NCI-H2107 treated with DMSO at 0.1 percent for 48 hours (cell line): Measurements from ENCODE around the gene PPM1B.
"Not testable (repeated sequence)": the region's sequence is repeated elsewhere in the genome, so short reads cannot be mapped to it uniquely, and the experiment has no call there.

Experiments used
- DNase-seq: peaks from one replicate; lab custom pipeline; 2025; ENCODE audit not compliant: unreplicated experiment; lab: John Stamatoyannopoulos, UW

The PPM1B gene

DNA sequence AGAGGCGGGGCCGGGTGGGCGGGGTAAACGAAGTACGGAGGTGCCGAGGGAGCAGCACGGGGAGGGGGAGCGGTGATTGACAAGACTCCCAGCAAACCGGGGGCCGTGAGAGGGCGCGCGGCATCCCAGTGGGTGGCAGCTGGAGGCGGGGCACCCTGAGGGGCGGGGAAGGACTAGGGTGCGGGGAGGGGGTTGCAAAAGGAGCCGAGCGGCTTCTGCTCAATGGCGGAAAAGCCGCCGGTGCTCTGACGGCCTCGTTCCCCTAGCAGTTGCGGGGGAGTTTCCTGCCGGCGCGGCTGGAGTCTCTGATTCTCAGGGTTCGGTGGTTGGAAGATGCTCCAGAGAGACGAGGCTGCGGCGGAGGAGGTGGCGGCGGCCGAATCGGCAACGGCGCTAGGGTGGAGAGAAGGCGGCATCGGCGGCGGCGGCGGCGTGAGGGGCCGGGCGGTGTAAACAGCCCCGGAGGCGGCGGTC is at the start of gene PPM1B:
TSS of gene PPM1B (plus strand) at position 195 of the 474 bp plus-strand sequence. CDS start 32,325 bp downstream, outside the sequence.
- no peak for DNase-seq

DNA sequence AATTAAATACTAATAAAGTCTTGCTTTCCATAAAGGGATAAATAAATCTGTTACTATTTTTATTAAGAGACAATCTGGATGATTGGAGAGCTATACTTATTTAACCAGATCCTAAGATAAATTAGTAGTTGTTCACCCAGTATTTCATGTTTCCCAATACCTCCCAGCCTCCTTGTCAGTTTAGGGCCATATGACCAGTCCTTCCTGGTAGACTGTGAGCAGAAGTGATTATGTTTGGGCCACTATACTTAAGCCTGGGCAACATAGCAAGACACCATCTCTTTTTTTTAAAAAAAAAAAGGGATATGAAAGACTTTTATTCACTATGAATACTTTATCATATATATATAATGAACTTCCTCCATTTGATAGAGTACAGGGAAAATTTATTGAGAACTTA is 48.8 kb upstream of the PPM1B start:
- no peak for DNase-seq

DNA sequence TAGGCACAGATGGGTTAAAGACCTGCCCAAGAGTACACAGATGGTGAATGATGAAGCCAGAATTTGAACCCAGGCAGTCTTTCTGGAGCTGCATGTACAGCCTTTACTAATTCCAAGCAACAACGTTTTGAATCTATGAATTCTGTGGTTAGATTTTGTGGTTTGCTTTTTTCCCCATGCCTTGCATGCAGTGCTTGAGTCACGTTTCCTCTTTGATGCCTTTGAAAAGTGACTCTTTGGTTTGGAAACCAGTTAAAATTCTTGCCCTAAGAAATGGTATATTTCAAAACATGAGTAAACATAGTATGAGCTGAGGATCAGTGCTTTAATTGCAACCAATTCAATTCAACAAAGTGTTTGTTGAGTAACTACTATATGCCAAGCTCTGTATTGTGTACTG is 48.2 kb upstream of the PPM1B start:
- DNase-seq = no peak

DNA sequence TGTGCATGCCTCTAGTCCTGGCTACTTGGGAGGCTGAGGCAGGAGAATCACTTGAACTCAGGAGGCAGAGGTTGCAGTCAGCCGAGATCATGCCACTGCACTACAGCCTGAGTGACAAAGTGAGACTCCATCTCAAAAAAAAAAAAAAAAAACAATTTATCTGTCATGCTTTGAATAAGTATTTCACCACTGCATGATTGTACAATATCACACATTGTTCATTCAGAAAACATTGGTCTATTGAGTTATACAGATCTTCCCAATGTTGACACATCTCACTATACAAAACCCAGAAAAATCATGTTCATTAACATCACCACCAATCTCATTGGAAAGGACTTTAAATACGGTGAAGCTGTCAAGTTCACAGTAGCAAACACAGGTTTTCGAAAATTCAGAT is 46.8 kb upstream of the PPM1B start:
- DNase-seq = no peak

DNA sequence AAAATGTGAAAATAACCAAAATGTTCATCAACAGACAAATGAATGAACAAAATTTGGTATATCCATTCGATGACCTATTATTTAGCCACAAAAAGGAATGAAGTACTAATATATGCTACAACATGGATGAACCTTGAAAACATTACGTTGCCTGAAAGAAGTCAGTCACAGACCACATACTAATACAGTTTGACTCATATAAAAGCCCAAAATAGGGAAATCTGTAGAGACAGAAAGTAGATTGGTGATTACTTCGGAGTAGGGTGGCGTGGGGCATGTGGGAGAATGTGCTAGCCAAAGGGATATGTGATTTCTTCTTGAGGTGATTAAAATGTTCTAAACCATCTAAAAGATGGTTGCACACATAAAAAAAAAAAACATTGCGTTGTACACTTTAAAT is 44.2 kb upstream of the PPM1B start:
- no peak for DNase-seq

DNA sequence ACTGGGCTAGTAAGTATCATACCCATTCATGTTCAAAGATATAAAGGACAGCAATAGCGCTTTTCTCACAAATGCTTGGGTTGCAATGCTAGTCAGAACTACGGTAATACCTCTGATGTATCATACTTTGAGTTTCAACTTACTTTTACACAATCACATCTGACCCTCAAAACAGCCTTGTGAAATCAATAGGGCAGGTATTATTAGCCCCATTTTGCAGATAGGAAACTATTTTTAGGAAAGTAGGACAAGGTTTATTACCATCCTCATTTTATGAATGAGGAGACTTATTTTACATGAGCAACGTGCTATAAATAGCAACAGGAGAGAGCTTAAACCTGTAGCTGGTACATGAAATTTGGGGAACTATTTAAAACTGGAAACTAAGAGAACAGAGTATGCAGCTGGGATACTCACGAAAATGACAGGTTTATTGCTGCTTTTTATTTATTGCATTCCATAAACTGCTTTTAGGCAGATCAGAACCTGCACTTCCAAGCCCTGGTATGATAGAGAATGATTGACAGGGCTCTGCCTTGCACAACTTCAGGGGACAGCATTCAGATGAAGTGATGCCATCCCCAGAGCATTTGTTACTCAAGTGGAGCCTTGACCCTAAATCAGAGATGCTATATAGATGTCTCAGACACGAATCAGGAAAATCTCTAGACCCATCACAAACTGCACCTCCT is 42.4 kb upstream of the PPM1B start:
- no peak for DNase-seq

DNA sequence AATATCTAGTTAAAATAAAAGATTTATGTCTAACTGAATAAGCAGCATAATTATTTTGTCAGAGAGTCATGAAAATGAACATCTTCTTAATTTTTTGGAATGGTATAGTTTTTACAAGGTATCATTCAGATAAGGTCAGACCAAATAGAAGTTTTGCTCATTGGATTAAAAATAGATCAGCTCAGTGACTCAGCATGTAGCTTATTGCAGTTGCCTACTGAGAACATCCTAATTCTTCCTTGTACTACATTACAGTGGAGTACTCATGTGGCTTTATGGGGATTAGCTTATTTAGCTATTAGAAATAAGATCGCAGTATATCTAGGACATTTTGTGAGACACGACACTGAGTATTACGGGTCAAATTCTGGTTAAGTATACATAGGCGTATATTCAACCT is 38.2 kb upstream of the PPM1B start:
- no peak for DNase-seq

DNA sequence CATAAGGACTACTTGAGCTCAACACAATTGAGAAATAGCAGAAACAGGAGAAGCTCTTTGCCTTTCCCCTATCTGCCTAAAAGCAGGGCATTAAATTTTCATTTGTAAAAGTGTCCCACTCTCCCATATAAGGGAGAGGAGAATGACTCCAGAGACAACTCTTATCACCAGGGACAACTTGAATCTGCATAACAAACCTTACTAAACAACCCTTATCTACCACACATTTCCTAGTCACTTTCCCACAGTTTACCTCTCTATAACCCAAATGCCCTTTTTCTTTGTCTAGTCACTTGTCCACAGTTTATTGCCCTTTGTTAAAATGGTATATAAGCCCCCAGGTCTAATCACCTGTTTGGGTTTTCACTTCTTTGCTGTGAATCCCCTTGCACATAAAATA is 37.5 kb upstream of the PPM1B start:
- DNase-seq = no peak

DNA sequence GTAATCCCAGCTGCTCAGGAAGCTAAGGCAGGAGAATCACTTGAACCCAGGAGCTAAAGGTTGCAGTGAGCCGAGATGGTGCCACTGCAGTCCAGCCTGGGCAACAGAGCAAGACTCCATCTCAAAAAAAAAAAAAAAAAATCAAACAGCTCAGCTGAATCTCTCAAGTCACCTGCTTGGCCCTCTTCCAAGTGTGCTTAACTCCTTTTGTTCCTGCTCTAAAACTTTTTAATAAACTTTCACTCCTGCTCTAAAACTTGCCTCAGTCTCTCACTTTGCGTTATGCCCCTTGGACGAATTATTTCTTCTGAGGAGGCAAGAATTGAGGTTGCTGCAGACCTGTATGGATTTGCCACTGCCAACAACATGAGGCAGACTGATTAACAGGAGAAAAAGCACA is 35.1 kb upstream of the PPM1B start:
- not testable (repeated sequence) for DNase-seq

DNA sequence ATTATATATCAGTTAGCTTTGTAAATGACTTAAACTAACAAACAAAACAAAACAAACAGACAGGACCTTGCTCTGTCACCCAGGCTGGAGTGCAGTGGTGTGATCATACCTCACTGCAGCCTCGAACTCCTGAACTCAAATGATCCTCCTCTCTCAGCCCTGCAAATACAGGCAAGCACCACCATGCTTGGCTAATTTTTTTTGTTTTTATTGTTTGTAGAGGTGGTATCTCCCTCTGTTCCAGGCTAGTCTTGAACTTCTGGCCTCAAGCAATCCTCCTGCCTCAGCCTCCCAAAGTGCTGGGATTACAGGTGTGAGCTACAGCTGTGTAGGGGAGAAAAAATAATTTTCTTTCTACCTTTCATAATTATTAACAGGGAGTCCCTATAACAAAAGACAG is 33.8 kb upstream of the PPM1B start:
- DNase-seq = no peak

DNA sequence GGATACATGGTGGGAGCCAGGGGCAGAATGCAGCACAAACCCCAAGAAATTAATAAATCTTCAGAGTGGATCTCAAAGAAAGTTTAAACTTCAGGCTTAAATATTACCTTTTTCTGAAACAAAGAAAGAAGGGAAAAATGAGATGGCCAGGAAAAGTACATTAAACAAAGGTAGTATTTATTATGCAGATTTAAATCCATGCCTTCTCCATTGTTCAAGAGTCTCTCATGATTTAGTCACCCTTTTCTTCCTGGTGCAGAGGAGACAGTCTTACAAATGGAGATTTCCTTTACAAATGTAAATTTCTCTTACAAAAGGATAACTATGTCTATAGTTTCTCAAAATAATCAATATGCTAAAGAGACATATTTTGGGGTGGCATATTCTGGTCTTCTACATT is 33.4 kb upstream of the PPM1B start:
- no peak for DNase-seq

DNA sequence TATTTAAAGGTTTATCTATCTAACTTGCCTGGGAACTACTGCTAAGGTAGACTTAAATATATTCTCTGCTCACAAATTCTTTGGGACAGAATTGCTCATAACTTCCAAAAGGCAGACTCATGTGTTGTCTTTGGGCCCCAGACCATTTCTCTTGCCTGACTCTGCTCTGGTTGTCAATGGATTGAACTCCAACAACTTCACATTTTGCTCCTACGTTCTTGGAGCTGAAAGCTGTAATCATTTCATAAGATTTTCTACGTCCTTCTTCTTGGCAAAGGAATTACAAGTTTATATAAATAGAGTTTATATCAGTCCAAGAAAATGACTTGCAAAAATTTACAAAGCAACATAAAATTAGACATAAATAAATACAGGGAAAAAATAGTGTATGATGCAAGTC is 32.9 kb upstream of the PPM1B start:
- no peak for DNase-seq

DNA sequence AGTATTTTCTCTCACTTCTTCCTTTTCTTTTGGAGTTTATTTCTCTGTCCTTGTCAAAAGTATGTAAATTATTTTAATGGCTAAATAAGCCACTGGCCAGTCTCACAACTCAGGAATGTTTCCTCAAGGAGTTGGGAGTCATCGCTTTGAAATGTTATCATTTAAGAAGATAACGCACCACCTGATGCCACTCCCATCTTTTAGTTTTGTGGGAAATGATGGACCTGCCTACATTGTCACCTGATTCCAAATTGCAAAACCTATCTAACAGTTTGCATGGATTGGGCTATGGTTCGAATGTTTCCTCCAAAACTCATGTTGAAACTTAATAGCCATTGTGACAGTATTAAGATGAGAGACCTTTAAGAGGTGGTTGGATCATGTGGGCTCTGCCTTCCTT is 32.4 kb upstream of the PPM1B start:
- no peak for DNase-seq

DNA sequence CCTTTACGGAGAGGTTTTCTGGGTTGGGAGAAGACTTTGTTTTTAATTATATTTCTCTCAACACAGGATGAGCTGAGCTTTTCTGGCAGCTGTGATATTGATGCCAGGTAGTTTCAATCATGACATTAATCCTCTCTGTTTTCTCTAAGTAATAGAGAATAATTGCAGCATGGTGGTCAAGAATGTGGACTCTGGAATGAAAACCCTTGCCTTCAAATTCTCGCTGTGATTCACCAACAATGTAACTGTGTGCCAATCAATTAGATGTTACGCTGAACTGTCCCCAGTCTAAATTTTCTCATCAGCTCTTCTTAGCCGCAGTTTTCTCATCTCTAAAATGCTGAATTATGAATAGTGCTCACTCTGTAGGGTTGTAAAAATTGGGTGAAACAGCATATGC is 31.6 kb upstream of the PPM1B start:
- no peak for DNase-seq

DNA sequence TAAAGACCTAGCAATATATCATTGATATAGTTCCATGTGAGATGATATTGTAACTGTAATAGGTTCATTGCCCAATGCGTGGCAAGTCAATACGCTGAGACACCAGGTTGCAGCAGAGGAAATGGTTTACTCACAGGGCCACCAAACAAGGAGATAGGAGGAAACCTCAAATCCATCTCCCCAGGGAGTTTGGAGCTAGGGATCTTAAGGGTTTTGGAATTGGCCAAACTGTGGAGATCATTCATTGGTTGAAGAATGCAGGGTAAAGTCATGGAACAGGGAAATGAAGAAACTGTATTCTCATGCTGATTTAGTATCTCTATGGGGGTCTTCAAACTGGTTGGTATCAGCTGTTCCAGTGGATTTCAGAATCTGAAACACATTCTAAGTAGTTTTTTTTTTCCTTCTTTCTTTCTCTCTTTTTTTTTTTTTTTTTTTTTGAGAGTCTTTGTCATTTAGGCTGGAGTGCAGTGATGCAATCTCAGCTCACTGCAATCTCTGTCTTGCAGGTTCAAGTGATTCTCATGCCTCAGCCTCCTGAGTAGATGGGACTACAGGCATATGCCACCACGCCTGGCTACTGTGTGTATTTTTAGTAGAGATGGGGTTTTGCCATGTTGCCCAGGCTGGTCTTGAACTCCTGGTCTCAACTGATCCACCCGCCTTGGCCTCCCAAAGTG is 30.7 kb upstream of the PPM1B start:
- no peak for DNase-seq

DNA sequence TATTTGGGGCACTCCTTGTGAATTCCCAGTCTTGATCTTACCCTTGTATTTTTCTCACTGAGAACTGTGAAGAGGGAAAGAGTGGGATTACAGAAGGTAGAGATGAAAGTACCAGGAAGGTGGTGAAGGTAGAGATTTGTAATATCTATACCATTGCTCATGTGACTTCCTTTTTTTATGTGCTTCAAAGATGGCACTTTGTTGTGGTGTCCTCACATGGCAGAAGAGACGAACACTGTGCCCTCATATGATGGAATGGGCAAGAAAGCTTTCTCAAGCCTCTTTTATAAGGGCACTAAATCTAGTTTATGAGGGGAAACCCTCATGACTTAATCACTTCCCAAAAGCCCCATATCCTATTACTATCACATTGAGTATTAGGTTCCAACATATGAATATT is 28.9 kb upstream of the PPM1B start:
- DNase-seq = no peak

DNA sequence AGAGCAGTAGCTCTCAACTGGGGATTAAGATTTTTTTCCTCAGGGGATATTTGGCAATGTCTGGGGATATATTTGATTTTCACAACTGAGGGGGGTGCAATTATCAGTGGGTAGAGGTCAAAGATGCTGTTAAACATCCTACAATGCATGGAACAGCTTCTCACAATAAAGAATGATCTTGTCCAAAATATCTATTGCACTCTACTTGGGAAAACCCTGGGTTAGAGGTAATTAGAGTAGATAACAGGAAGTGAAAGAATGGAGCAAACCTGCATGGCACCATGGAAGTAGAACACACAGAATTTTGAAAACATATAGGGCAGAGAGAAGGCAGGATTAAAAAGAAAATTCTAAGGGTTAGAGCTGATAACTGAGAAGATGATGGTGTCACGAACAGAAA is 26.4 kb upstream of the PPM1B start:
- DNase-seq = no peak

DNA sequence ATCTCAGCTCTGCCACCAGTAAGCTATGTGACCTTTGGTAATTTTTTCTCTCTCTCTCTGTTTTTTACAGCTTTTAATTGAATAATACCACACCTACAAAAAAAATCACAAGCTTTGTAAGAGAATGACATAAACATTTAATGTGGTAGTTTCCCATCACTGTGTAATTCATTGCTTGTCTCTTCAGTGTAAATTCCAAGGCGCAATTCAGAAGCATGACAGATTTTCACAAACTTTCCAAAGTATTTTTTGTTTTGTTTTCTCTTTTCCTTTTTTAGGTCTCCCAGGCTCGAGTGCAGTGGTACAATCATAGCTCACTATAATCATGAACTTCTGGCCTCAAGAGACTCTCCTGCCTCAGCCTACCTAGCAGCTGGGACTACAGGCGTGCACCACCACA is 25.0 kb upstream of the PPM1B start:
- no peak for DNase-seq

DNA sequence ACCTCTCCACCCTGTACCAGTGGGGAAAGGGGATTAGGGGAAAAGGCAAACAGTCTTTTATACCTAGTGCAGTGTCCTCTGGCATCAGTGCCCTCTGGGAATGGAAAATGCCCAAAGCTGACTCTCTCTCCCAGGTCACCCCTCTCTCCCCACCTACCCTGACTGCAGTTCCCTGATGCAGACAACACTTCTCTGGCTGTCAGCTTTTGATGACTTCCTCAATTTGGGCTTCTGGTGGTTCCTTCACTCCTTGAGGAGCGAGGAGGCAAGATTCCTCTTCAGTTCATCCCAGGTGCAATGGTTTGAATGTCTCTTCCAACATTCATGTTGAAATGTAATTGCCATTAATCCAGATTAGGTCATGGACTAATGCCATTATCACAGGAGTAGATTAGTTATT is 19.7 kb upstream of the PPM1B start:
- no peak for DNase-seq

DNA sequence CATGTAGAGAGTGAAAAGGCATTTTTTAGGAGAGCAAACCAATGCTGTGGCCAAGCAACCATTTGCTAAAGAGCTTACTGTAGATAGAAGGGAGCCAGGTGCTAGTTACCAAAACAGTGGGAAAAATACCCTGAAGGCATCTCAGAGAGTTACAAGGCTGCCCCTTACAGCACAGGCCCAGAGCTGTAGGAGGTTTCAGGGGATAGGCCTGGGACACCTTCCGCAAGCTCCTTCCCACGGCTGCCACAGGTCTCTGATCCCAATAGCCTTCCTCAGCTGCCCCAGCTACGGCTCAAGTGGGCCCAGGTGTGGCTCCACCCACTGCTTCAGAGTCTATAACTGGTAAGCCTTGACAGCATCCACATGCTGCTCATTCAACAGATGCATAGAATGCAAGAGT is 18.2 kb upstream of the PPM1B start:
- DNase-seq = no peak

DNA sequence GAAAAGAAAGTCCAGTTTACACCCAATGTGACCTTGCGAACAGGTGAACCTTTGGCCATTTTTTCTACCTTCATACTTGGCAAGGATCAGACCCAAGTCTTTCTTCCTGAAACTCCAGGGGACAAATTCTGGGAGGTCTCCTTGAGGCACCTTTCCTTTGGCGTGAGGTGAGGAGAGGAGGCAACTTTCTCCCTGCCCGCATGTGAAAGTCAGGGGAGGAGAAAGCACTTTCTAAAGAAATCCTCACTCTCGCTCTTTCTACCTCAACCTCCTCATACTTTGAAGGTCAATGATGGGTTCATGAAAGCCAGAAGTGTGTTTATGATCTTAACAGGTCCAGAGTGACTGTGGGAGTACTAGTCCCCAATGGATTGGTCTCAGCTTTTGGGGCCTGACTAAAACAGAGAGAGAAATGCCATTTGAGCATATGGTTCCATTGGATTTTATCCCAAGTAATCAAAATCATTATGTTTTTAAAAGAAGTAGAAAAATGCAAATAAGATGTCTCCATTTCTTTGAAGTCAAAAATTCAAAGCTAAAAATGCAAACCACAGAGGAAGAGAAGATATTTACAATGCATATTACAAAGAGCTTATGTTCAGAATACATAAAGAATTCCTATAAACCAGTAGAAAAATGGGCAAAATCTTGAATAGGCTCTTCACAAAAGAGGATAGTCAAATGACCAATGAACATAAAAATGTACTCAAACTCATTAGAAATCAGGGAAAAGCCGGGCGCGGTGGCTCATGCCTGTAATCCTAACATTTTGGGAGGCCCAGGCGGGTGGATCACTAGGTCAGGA is 15.6 kb upstream of the PPM1B start:
- DNase-seq = no peak
